Type B pancreatic cell (in vitro differentiated cells): Measurements from ENCODE around the gene CCL24. TPM values are rescaled to one million over a fixed set of nuclear protein-coding genes. Genes with fewer than 3 reads are reported as not detected.
"Not testable (repeated sequence)": the region's sequence is repeated elsewhere in the genome, so short reads cannot be mapped to it uniquely, and the experiment has no call there.

Source experiments
- DNase-seq: peaks from one replicate; pipeline ENCODE4 v3.0.0; 2021; ENCODE audit warnings: mixed read lengths; ENCODE audit not compliant: unreplicated experiment; ENCODE audit errors: extremely low spot score
- H3K27ac Mint-ChIP-seq: 2 replicates; pipeline ENCODE4 v1.8.0; 2021; ENCODE audit warnings: mild to moderate bottlenecking, mixed read lengths
- H3K27me3 Mint-ChIP-seq: 2 replicates; pipeline ENCODE4 v1.8.0; 2021; ENCODE audit warnings: mixed read lengths
- H3K36me3 Mint-ChIP-seq: 2 replicates; pipeline ENCODE4 v1.8.0; 2021; ENCODE audit warnings: mixed read lengths
- H3K4me1 Mint-ChIP-seq: one replicate; pipeline ENCODE4 v1.8.0; 2021; ENCODE audit warnings: mixed read lengths; ENCODE audit not compliant: unreplicated experiment
- H3K4me3 Mint-ChIP-seq: 2 replicates; pipeline ENCODE4 v1.8.0; 2021; ENCODE audit warnings: mild to moderate bottlenecking, mixed read lengths
- H3K9me3 Mint-ChIP-seq: 2 replicates; pipeline ENCODE4 v1.8.0; 2021; ENCODE audit warnings: mixed read lengths
- total RNA-seq: library from RNA; stranded (reverse); gene quantifications from 2 replicates; pipeline ENCODE4 v1.2.1, GENCODE V29; 2021; ENCODE audit warnings: low replicate concordance
- TF ChIP-seq, protein P1 (sequence below): fragments of 200-600 bp; sonication (generic); conservative IDR thresholded peaks from 2 replicates; pipeline ENCODE4 v1.5.0; 2021; ENCODE audit warnings: antibody characterized with exemption, mild to moderate bottlenecking

The CCL24 gene
- total RNA-seq, 1 donor from 2014 or later = not detected

DNA sequence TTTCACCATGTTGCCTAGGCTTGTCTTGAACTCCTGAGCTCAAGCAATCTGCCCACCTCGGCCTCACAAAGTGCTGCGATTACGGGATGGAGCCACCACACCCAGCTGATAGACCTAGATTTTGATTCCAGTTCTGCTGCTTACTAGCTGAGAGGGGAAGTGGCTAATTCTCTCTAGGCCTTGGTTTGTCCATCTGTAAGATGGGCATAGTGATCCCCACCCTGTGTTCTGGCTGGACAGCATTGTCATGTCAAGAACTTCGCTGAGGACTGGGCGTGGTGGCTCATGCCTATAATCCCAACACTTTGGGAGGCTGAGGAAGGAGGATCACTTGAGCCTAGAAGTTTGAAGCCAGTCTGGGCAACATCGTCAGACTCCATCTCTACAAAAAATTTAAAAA lies 17.4 kb upstream of the CCL24 start:
- H3K36me3 Mint-ChIP-seq = no peaks in the 10 kb centered on the region
- peaks cover 12% of the 10 kb centered on the region for H3K27me3 Mint-ChIP-seq
- no peaks in the 10 kb centered on the region for H3K9me3 Mint-ChIP-seq
- no peak for DNase-seq
- no peaks in the 10 kb centered on the region for H3K4me1 Mint-ChIP-seq
- H3K4me3 Mint-ChIP-seq = no peak overlapping the region
- TF ChIP-seq, protein P1, sequence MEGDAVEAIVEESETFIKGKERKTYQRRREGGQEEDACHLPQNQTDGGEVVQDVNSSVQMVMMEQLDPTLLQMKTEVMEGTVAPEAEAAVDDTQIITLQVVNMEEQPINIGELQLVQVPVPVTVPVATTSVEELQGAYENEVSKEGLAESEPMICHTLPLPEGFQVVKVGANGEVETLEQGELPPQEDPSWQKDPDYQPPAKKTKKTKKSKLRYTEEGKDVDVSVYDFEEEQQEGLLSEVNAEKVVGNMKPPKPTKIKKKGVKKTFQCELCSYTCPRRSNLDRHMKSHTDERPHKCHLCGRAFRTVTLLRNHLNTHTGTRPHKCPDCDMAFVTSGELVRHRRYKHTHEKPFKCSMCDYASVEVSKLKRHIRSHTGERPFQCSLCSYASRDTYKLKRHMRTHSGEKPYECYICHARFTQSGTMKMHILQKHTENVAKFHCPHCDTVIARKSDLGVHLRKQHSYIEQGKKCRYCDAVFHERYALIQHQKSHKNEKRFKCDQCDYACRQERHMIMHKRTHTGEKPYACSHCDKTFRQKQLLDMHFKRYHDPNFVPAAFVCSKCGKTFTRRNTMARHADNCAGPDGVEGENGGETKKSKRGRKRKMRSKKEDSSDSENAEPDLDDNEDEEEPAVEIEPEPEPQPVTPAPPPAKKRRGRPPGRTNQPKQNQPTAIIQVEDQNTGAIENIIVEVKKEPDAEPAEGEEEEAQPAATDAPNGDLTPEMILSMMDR = no peak
- no peak overlapping the region for H3K27ac Mint-ChIP-seq

- not testable (repeated sequence) for DNase-seq, H3K4me1 Mint-ChIP-seq, H3K9me3 Mint-ChIP-seq, H3K4me3 Mint-ChIP-seq, H3K27ac Mint-ChIP-seq, H3K36me3 Mint-ChIP-seq
- peaks cover 12% of the 10 kb centered on the region for H3K27me3 Mint-ChIP-seq
Measured at GRCh38 chr7:75829656-75830055, 16.1 kb upstream of the CCL24 start.

DNA sequence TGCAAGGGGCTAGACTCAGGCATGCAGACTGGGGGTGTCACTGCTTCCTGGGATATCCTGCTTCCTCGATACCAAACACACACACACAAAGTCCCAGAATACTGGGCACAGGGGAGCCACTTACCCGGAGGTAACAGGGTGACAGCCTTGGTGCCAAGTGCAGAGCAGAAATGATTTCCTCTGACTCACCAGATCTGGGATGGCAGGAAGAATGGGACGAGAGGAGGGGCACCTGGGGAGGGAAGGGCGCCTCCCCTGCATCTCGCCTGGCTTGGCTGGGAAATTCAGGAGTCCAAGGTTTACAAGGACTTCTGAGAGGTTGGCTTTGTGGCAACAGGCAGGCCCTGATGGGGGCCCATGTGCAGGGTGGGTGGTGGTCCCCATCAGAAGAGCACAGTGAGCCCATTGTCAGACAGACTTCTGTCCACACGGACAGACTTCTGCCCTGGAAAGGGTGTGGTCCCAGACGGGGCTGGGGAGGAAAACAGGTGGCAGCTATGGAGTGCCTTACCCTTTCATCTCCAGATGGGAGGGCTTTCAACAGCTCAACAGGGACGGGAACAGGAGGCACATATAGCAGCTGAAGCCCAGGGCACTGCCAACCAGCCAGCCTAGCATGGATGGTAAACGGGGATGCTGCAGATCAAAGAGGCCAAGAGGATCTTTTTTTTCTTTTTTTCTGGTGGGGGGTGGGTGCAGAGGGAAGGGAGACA lies 9.7 kb upstream of the CCL24 start:
- TF ChIP-seq, protein P1 = no peak
- Mint-ChIP-seq H3K4me3 (no peak overlapping the region), H3K9me3 (no peaks in the 10 kb centered on the region), H3K27ac (no peak overlapping the region), H3K27me3 (peaks cover 16% of the 10 kb centered on the region), H3K4me1 (no peaks in the 10 kb centered on the region), H3K36me3 (no peaks in the 10 kb centered on the region)
- no peak for DNase-seq

DNA sequence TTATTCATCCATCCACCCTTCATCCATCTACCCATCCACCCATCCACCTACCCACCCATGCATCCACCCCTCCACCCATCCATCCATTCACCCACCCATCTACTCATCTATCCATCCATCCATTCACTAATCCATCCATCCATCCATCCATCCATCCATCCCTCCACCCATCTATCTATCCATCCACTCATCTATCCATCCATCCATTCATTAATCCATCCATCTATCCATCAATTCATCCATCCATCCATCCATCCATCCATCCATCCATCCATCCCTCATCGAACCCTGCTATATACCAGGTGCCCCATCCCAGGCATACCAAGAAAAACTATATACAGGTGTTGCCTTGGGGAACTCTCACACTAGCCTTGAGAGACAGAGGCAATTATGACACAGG lies 7.1 kb upstream of the CCL24 start:
- no peaks in the 10 kb centered on the region for H3K9me3 Mint-ChIP-seq
- H3K36me3 Mint-ChIP-seq = no peaks in the 10 kb centered on the region
- DNase-seq = no peak
- peaks cover 16% of the 10 kb centered on the region for H3K27me3 Mint-ChIP-seq
- TF ChIP-seq, protein P1 = no peak
- no peak overlapping the region for H3K27ac Mint-ChIP-seq
- no peak overlapping the region for H3K4me3 Mint-ChIP-seq
- no peaks in the 10 kb centered on the region for H3K4me1 Mint-ChIP-seq

- no peaks in the 10 kb centered on the region for H3K9me3 Mint-ChIP-seq
- no peak overlapping the region for H3K4me3 Mint-ChIP-seq
- no peaks in the 10 kb centered on the region for H3K4me1 Mint-ChIP-seq
- H3K27ac Mint-ChIP-seq = no peak overlapping the region
- TF ChIP-seq, protein P1 = no peak
- peaks cover 17% of the 10 kb centered on the region for H3K27me3 Mint-ChIP-seq
- H3K36me3 Mint-ChIP-seq = no peaks in the 10 kb centered on the region
- no peak for DNase-seq
Measured at GRCh38 chr7:75819711-75820110, 6.1 kb upstream of the CCL24 start.

- no peaks in the 10 kb centered on the region for H3K36me3 Mint-ChIP-seq
- peaks cover 25% of the 10 kb centered on the region for H3K27me3 Mint-ChIP-seq
- no peaks in the 10 kb centered on the region for H3K4me1 Mint-ChIP-seq
- no peaks in the 10 kb centered on the region for H3K9me3 Mint-ChIP-seq
- no peak overlapping the region for H3K27ac Mint-ChIP-seq
- TF ChIP-seq, protein P1 = no peak
- H3K4me3 Mint-ChIP-seq = no peak overlapping the region
- no peak for DNase-seq
Measured at GRCh38 chr7:75818472-75818871, 4.9 kb upstream of the CCL24 start.
